GM12801 (cell line): ENCODE results near the gene PHF19.

Experiments
- TF ChIP-seq, protein P1 (sequence below): IDR thresholded peaks from one replicate; pipeline ENCODE4 v1.5.1; 2011; ENCODE audit warnings: control low read depth; ENCODE audit not compliant: insufficient read length; ENCODE audit errors: extremely low read depth

Gene PHF19

DNA sequence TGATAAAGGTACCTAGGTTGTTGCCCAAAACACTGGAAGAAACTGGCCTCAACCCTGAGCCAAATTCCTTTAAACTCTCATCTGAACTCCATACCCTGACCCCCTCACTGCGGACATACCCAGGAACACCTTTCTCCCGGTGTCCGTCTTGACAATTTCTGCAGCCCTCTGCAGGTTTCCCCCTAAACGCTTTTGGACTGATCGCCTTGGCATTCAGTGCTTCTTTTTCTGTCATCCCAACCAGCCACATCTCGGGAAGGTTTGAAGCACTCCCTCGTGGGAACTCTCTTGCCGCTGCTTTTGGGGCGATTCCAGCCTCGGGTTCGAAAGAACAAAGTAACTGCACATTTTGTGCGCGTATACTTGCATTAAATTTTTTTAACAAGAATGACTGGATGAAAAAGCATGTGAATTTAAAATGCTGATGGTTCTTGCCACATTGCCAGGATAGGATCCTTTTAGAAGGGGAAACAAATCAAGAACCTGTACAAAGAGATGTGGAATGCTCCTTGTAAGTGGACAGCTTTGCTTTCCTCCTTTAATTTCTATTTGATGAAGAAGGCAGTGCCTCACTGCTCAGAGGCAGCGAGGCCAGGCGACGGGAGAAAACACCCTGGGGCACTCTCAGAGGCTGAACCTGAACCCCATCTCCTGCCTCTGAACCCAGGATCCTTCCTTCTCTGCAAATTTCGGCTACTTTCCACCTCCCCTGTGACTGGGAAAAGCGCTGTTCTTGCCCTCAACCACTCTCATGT lies 34.9 kb downstream of the PHF19 start:
- TF ChIP-seq, protein P1, sequence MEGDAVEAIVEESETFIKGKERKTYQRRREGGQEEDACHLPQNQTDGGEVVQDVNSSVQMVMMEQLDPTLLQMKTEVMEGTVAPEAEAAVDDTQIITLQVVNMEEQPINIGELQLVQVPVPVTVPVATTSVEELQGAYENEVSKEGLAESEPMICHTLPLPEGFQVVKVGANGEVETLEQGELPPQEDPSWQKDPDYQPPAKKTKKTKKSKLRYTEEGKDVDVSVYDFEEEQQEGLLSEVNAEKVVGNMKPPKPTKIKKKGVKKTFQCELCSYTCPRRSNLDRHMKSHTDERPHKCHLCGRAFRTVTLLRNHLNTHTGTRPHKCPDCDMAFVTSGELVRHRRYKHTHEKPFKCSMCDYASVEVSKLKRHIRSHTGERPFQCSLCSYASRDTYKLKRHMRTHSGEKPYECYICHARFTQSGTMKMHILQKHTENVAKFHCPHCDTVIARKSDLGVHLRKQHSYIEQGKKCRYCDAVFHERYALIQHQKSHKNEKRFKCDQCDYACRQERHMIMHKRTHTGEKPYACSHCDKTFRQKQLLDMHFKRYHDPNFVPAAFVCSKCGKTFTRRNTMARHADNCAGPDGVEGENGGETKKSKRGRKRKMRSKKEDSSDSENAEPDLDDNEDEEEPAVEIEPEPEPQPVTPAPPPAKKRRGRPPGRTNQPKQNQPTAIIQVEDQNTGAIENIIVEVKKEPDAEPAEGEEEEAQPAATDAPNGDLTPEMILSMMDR, result no peak

DNA sequence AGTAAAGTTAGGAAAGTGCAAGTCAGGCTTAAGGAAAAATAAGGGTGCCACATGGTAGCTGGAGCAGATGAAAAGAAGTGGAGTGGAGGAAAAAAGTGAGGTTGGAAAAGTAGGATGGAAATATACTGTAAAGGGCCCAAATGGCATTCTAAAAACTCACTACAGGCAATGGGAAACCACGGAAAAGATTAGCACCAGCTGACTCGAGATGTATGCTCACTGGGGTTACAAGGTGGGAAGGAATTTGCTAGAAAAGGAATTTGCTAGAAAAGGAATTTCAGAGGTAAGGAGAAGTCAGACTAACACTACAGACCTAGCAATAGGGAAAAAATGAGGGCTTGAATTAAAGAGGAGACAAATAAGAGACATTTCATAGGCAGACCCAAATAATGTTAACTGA lies 37.8 kb downstream of the PHF19 start:
- TF ChIP-seq, protein P1, result no peak

GRCh38 chr9:120837921-120838320 lies 39.1 kb downstream of the PHF19 start:
- TF ChIP-seq, protein P1, result no peak

DNA sequence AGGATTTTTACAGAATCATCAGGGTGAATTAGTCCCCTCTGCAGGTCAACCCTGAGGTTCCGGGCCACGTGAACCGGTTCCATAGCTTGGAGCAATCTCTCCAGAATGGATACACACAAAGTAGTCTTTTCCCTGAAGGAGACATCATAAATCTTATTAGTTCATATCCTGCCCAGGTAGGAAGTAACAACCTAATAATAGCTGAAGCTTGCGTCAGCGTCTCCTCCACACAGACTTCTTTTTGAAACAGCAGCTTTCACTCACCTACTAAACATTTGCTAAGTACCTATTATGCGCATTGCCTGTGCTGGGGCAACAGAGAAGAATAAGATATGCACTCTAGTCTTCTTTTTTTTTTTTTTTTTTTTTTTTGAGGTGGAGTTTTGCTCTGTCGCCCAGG lies 43.7 kb downstream of the PHF19 start:
- TF ChIP-seq, protein P1, result no peak

- TF ChIP-seq, protein P1, result no peak
Observed at GRCh38 chr9:120832807-120833206, 44.2 kb downstream of the PHF19 start.

- TF ChIP-seq, protein P1, result no peak
Observed at GRCh38 chr9:120830865-120831264, 46.1 kb downstream of the PHF19 start.

- TF ChIP-seq, protein P1, result no peak
Observed at GRCh38 chr9:120830151-120830550, 46.8 kb downstream of the PHF19 start.
